ENCODE measurements around the gene NMRAL1.
A peak's percentile ranks its signal among the peaks of the same experiment; 100 is the strongest.

Gene NMRAL1

GRCh38 chr16:4520913-4521312 lies 46.5 kb upstream of the NMRAL1 start:
- CTCF ChIA-PET: interaction anchor here (0.7 to 1.1 kb wide), 2 partner anchors 65 to 1208 kb away, joined by 3 to 4 read pairs; no protein-coding TSS in a partner anchor
- H3K4me1 ChIP-seq (ENCODE audit: control insufficient read depth, insufficient read depth, low read length): no peaks in the 10 kb centered on the region
- peaks cover 0 to 27% of the 10 kb centered on the region in 2 experiments; a peak in 2 of 3 replicates for H3K36me3 ChIP-seq (ENCODE audit: control insufficient read depth in 2 of 2, insufficient read depth in 1 of 2, low read length in 2 of 2)
- POLR2A ChIA-PET: interaction anchor here (0.7 kb wide), 1 partner anchor 18 kb away, joined by 3 read pairs; the partner anchor contains the start of gene CDIP1
- TF ChIP-seq ZSCAN4 (tag by site-specific recombination; IDR thresholded peaks at IDR 0.05): peak; percentile 42
- TF ChIP-seq ZIC2 (tag by site-specific recombination; IDR thresholded peaks at IDR 0.05): peak; percentile 73
- TF ChIP-seq ZFP37 (tag by site-specific recombination; IDR thresholded peaks at IDR 0.05): no peak
- TF ChIP-seq OVOL3 (tag by site-specific recombination; IDR thresholded peaks at IDR 0.05): no peak
- no peak for TF ChIP-seq ZNF169 (tag by site-specific recombination; IDR thresholded peaks at IDR 0.05)
- no peak for TF ChIP-seq MZF1 (tag by site-specific recombination; IDR thresholded peaks at IDR 0.05; ENCODE audit: borderline replicate concordance)
- TF ChIP-seq ELK4 (IDR thresholded peaks at IDR 0.05; ENCODE audit: borderline replicate concordance, low read depth, low read length): no peak
- no peak for TF ChIP-seq ZNF747 (tag by site-specific recombination; IDR thresholded peaks at IDR 0.05)
- H3K4me3 ChIP-seq (ENCODE audit: low read depth, low read length): no peak overlapping the region
- no peaks in the 10 kb centered on the region for H3K9me3 ChIP-seq (ENCODE audit: control insufficient read depth, insufficient read depth, low read depth, low read length)
- H3K27ac ChIP-seq (ENCODE audit: extremely low read depth, low read depth, low read length): no peak overlapping the region

GRCh38 chr16:4519274-4520058 lies 45.0 kb upstream of the NMRAL1 start:
- Histone ChIP-seq H3K36me3 (ENCODE audit: control insufficient read depth in 2 of 2, insufficient read depth in 1 of 2, low read length in 2 of 2) (peaks cover 0 to 26% of the 10 kb centered on the region in 2 experiments; a peak in 2 of 3 replicates), H3K9me3 (ENCODE audit: control insufficient read depth, insufficient read depth, low read depth, low read length) (no peaks in the 10 kb centered on the region), H3K27ac (ENCODE audit: extremely low read depth, low read depth, low read length) (no peak overlapping the region), H3K4me1 (ENCODE audit: control insufficient read depth, insufficient read depth, low read length) (no peaks in the 10 kb centered on the region), H3K4me3 (ENCODE audit: low read depth, low read length) (no peak overlapping the region)
- ChIA-PET CTCF (interaction anchor here (0.6 to 2.6 kb wide), 7 partner anchors 12 to 437 kb away, joined by 3 to 28 read pairs (median 6); no protein-coding TSS in a partner anchor), POLR2A (no interaction called here)
- TF ChIP-seq ZNF155 (tag by site-specific recombination; IDR thresholded peaks at IDR 0.05) (no peak), REST (tag by site-specific recombination; IDR thresholded peaks at IDR 0.05) (no peak), PRDM10 (tag by site-specific recombination; IDR thresholded peaks at IDR 0.05) (peak; percentile 82), GLIS1 (tag by site-specific recombination; IDR thresholded peaks at IDR 0.05) (no peak), ZNF266 (tag by site-specific recombination; IDR thresholded peaks at IDR 0.05; ENCODE audit: low read depth) (no peak)

Measured in HEK293 (cell line).